GM06990 (cell line): ENCODE measurements around the gene RHEB.

Experiments used
- DNase-seq: peaks from one replicate; pipeline ENCODE4 v3.0.0-alpha.2; 2011; ENCODE audit not compliant: insufficient read length; ENCODE audit errors: extremely low read depth
- H3K27me3 ChIP-seq: replicated peaks from 2 replicates; pipeline ENCODE4 v1.6.0; 2011; ENCODE audit warnings: low read length; ENCODE audit not compliant: control insufficient read depth, insufficient read depth
- H3K36me3 ChIP-seq: 2 replicates; pipeline ENCODE4 v1.5.1; 2011; ENCODE audit warnings: low read length; ENCODE audit not compliant: control insufficient read depth, insufficient read depth
- H3K4me3 ChIP-seq: replicated peaks from 2 replicates; pipeline ENCODE4 v1.5.1; 2011; ENCODE audit warnings: low read depth, mild to moderate bottlenecking, control low read depth, low read length
- CTCF ChIP-seq: IDR thresholded peaks from 2 replicates; pipeline ENCODE4 v1.5.1; 2011; ENCODE audit warnings: low read length, control low read depth, mild to moderate bottlenecking, inconsistent platforms; ENCODE audit not compliant: insufficient read depth, poor library complexity, severe bottlenecking

Gene RHEB

GRCh38 chr7:151422212-151422611 is 97.5 kb downstream of the RHEB start:
- DNase-seq: no peak
- Histone ChIP-seq H3K4me3 (no peak overlapping the region), H3K27me3 (no peaks in the 10 kb centered on the region; the same call in 1 of the 2 replicates), H3K36me3 (no peaks in the 10 kb centered on the region)
- TF ChIP-seq CTCF: no peak

- TF ChIP-seq CTCF: no peak
- DNase-seq: no peak
Measured at GRCh38 chr7:151420144-151420543, 99.6 kb downstream of the RHEB start.

GRCh38 chr7:151416941-151417315 is 102.8 kb downstream of the RHEB start:
- DNase-seq: no peak
- Histone ChIP-seq H3K36me3 (no peaks in the 10 kb centered on the region), H3K27me3 (peaks cover under 1% of the 10 kb centered on the region), H3K4me3 (no peak overlapping the region)
- no peak for TF ChIP-seq CTCF

More at GRCh38 chr7:151420144-151420543, 99.6 kb downstream of the RHEB start:
- H3K27me3 ChIP-seq: no peaks in the 10 kb centered on the region; the same call in none of the 2 replicates
- no peak overlapping the region for H3K4me3 ChIP-seq
- H3K36me3 ChIP-seq: no peaks in the 10 kb centered on the region

GRCh38 chr7:151416112-151416940 is 103.4 kb downstream of the RHEB start:
- Histone ChIP-seq H3K36me3 (no peaks in the 10 kb centered on the region), H3K27me3 (peaks cover 2% of the 10 kb centered on the region), H3K4me3 (no peak overlapping the region)
- no peak for TF ChIP-seq CTCF
- DNase-seq: no peak
